Coronary artery (tissue), 2 donors: ENCODE results near the gene ZNF80.
"Not testable (repeated sequence)": the region's sequence is repeated elsewhere in the genome, so short reads cannot be mapped to it uniquely, and the experiment has no call there.

Experiments
- DNase-seq: peaks from one replicate; pipeline ENCODE4 v3.0.0-alpha.2; 2017; ENCODE audit warnings: low spot score
- H3K27ac ChIP-seq, 2 donors: fragments of 200-600 bp; sonication (generic); one replicate each; pipeline ENCODE4 v1.5.1; 2016 to 2019
- H3K4me3 ChIP-seq: fragments of 200-600 bp; sonication (generic); 2 replicates; pipeline ENCODE4 v1.5.1; 2016; ENCODE audit warnings: mild to moderate bottlenecking, moderate library complexity
- TF ChIP-seq, protein P1 (sequence below): fragments of 200-600 bp; sonication (generic); IDR thresholded peaks from one replicate; pipeline ENCODE4 v1.5.1; 2019; ENCODE audit warnings: antibody characterized with exemption

The ZNF80 gene

DNA sequence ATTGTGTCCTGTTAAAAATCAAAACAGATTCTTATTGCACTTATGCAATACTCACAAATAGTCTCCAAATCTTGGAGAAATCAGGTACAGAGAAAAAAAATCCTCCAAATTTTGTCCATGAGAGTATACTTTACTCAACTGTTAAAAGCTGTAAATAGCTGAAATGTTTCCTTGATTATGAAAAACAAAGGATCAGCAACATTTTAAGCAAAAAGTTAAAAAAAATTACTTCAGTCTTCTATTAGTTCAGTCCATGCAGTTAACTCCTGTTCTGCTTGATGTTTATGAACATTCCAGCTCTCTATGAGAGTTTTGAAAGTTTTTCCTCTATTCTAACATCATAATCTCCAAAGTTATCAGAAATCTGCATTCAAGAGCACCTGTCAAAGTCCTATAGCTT, 22.8 kb upstream of the ZNF80 start:
- no peak for DNase-seq
- Histone ChIP-seq H3K27ac (no peak overlapping the region), H3K4me3 (no peak overlapping the region)
- TF ChIP-seq, protein P1, sequence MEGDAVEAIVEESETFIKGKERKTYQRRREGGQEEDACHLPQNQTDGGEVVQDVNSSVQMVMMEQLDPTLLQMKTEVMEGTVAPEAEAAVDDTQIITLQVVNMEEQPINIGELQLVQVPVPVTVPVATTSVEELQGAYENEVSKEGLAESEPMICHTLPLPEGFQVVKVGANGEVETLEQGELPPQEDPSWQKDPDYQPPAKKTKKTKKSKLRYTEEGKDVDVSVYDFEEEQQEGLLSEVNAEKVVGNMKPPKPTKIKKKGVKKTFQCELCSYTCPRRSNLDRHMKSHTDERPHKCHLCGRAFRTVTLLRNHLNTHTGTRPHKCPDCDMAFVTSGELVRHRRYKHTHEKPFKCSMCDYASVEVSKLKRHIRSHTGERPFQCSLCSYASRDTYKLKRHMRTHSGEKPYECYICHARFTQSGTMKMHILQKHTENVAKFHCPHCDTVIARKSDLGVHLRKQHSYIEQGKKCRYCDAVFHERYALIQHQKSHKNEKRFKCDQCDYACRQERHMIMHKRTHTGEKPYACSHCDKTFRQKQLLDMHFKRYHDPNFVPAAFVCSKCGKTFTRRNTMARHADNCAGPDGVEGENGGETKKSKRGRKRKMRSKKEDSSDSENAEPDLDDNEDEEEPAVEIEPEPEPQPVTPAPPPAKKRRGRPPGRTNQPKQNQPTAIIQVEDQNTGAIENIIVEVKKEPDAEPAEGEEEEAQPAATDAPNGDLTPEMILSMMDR: no peak

DNA sequence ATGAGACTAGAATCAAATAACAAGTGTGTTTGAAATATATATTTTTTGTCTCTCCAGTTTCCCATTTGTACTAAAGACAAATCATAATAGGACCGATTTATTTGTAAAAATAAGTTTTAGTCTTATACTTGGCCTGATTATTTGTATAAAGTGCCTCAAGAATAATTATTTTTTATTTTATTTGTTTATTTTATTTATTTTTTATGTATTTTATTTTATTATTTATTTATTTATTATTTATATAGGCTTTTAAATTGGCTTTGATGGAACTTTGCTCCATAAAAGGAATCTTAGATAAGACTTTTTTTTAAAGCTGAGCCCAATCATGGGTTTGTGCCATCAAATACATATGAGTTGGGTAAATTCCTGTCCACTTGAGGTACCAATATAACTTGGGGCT, 22.2 kb upstream of the ZNF80 start:
- TF ChIP-seq, protein P1: no peak
- Histone ChIP-seq H3K4me3 (no peak overlapping the region), H3K27ac (no peak overlapping the region)
- DNase-seq: no peak

DNA sequence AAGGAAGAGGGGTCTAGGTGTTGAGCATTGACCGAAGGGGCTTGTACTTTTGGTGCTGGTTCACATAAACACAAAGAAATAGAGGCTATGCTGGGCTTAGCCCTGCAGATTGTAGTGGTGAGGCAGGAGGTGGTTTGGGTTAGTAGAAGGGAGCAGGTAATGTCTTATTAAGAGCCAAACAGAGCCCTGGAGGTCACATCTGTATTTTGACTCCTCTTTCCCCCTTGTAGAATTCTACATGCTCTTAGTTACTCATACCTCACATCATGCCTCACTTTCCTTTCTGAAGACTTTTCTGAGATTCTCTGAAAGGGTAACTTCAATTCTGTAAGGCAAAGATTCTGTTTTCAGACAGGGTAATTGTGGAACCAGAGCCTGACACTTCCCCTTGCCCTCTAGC, 16.1 kb upstream of the ZNF80 start:
- TF ChIP-seq, protein P1: no peak
- Histone ChIP-seq H3K27ac (no peak overlapping the region), H3K4me3 (no peak overlapping the region)
- no peak for DNase-seq

- Histone ChIP-seq H3K27ac (no peak overlapping the region), H3K4me3 (no peak overlapping the region)
- no peak for DNase-seq
- TF ChIP-seq, protein P1: no peak
These were observed 15.6 kb upstream of the ZNF80 start for GRCh38 chr3:114252954-114253353.

DNA sequence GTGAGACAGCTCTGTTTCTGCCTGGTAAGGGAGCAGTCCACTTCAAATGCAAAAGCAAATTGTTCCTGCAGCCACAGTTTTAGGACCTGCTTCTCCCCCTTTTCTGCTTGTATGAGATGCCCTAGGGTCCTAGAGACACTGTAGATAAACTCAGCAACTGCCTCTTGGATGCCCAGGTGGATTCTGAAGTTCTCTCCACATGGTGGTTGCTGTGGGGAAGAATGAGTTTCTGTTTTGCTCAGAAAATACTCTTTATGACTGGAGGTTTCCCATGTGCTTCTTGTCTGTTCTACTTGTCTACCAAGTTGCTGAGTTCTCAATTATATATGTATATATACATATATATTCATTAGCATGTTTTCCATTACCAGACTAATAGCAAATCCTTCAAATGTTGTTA, 5.6 kb upstream of the ZNF80 start:
- DNase-seq: no peak
- H3K4me3 ChIP-seq: no peak overlapping the region

GRCh38 chr3:114241262-114241661, 3.9 kb upstream of the ZNF80 start:
- Histone ChIP-seq H3K27ac (no peak overlapping the region), H3K4me3 (no peak overlapping the region)
- no peak for DNase-seq
- TF ChIP-seq, protein P1: no peak

More for the DNA sequence above, 5.6 kb upstream of the ZNF80 start:
- TF ChIP-seq, protein P1: no peak
- no peak overlapping the region for H3K27ac ChIP-seq

GRCh38 chr3:114238146-114238785, 888 bp upstream of the ZNF80 start:
- not testable (repeated sequence) for H3K27ac ChIP-seq, DNase-seq, H3K4me3 ChIP-seq

DNA sequence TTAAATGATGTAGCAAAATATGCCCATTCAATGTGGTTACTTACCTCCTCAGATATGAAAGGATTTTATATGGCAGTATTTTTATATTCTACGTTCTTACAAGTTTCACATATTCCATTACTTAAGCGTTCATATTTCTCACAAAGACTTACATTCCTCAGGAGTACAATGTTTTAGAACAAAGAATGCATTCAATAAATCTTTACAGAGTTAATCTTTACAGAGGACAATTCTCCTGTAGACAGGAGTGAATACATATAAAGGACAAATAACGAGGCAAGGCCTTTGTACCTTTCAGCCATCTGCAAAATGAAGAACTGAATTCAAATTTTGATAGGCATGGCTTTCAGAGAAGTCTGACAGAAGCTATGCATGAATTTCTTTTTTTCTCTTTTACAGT, 1.9 kb downstream of the ZNF80 start:
- Histone ChIP-seq H3K4me3 (no peak overlapping the region), H3K27ac (no peak overlapping the region)
- TF ChIP-seq, protein P1: no peak
- no peak for DNase-seq
